ENCODE results near the gene RSPO1.

The RSPO1 gene

GRCh38 chr1:37629008-37629407, 5.7 kb downstream of the RSPO1 start:
- no peak overlapping the region for H3K4me3 ChIP-seq (ENCODE audit: low read depth, low read length)

GRCh38 chr1:37628026-37628556, 6.6 kb downstream of the RSPO1 start:
- in situ Hi-C loops (cut with HindIII; ENCODE audit: low sequenced_read_pairs) = no loop called here

More at GRCh38 chr1:37629008-37629407, 5.7 kb downstream of the RSPO1 start:
- in situ Hi-C loops (cut with HindIII; ENCODE audit: low sequenced_read_pairs) = no loop called here
- no peak for TF ChIP-seq CTCF (IDR thresholded peaks at IDR 0.05; ENCODE audit: low read depth, low read length)
- DNase-seq (ENCODE audit: low read depth, low spot score) = no peak

GRCh38 chr1:37622131-37622530, 12.6 kb downstream of the RSPO1 start:
- in situ Hi-C loops (cut with HindIII; ENCODE audit: low sequenced_read_pairs) = no loop called here
- H3K4me3 ChIP-seq (ENCODE audit: low read depth, low read length) = no peak overlapping the region

More at GRCh38 chr1:37628026-37628556, 6.6 kb downstream of the RSPO1 start:
- TF ChIP-seq CTCF (IDR thresholded peaks at IDR 0.05; ENCODE audit: low read depth, low read length) = no peak
- H3K4me3 ChIP-seq (ENCODE audit: low read depth, low read length) = no peak overlapping the region
- no peak for DNase-seq (ENCODE audit: low read depth, low spot score)

GRCh38 chr1:37621326-37621870, 13.3 kb downstream of the RSPO1 start:
- no peak for DNase-seq (ENCODE audit: low read depth, low spot score)
- no peak for TF ChIP-seq CTCF (IDR thresholded peaks at IDR 0.05; ENCODE audit: low read depth, low read length)
- no peak overlapping the region for H3K4me3 ChIP-seq (ENCODE audit: low read depth, low read length)
- in situ Hi-C loops (cut with HindIII; ENCODE audit: low sequenced_read_pairs) = no loop called here

More at GRCh38 chr1:37622131-37622530, 12.6 kb downstream of the RSPO1 start:
- no peak for TF ChIP-seq CTCF (IDR thresholded peaks at IDR 0.05; ENCODE audit: low read depth, low read length)
- no peak for DNase-seq (ENCODE audit: low read depth, low spot score)

GRCh38 chr1:37620707-37621106, 14.0 kb downstream of the RSPO1 start:
- TF ChIP-seq CTCF (IDR thresholded peaks at IDR 0.05; ENCODE audit: low read depth, low read length) = no peak
- in situ Hi-C loops (cut with HindIII; ENCODE audit: low sequenced_read_pairs) = no loop called here
- DNase-seq (ENCODE audit: low read depth, low spot score) = no peak

GRCh38 chr1:37616330-37616729, 18.4 kb downstream of the RSPO1 start:
- DNase-seq (ENCODE audit: low read depth, low spot score) = no peak
- in situ Hi-C loops (cut with HindIII; ENCODE audit: low sequenced_read_pairs) = no loop called here
- H3K4me3 ChIP-seq (ENCODE audit: low read depth, low read length) = no peak overlapping the region
- no peak for TF ChIP-seq CTCF (IDR thresholded peaks at IDR 0.05; ENCODE audit: low read depth, low read length)

More at GRCh38 chr1:37620707-37621106, 14.0 kb downstream of the RSPO1 start:
- no peak overlapping the region for H3K4me3 ChIP-seq (ENCODE audit: low read depth, low read length)
